ENCODE data around the gene DNAJC11.

Gene DNAJC11

DNA sequence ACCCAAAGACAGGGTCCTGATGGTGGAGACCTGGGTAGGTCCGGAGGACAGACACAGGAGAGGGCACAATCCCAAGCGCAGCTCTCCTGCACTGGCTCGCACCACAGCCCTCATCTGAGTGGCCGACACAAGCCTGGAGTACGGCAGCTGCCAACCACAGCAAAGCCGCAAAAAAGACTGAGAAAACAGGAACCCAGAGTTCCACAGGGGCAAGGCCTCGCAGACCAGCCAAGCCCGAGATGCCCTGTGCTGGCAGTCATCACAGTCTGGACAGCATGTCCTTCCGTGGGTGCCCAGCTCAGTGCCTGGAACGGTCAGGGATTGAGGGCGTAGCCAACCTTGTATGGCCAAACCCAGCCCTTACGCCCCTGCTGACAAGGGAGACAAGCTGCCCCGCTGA lies 110.4 kb downstream of the DNAJC11 start:
- Histone ChIP-seq H3K9ac (ENCODE audit: low read length) (no peak overlapping the region), H3K27ac (ENCODE audit: low read length) (no peak overlapping the region), H3K9me3 (ENCODE audit: insufficient read depth, low read length) (no peaks in the 10 kb centered on the region), H2AFZ (ENCODE audit: low read depth, low read length) (no peak overlapping the region), H3K36me3 (replicated peaks; ENCODE audit: low read depth, low read length) (peaks cover 6% of the 10 kb centered on the region), H3K4me3 (ENCODE audit: low read length) (no peak overlapping the region), H3K4me1 (ENCODE audit: low read length) (no peaks in the 10 kb centered on the region), H3K4me2 (ENCODE audit: low read length) (no peak overlapping the region), H3K27me3 (ENCODE audit: low read depth, low read length) (no peaks in the 10 kb centered on the region), H4K20me1 (ENCODE audit: insufficient read depth, low read length) (no peaks in the 10 kb centered on the region), H3K79me2 (ENCODE audit: low read length) (peaks cover 5% of the 10 kb centered on the region; the same call in 1 of the 2 replicates)
- TF ChIP-seq EZH2phosphoT487 (IDR thresholded peaks at IDR 0.05; ENCODE audit: low read depth) (no peak), CTCF (IDR thresholded peaks at IDR 0.05; ENCODE audit: low read depth, low read length) (no peak)

GRCh38 chr1:6590046-6590445 lies 111.6 kb downstream of the DNAJC11 start:
- Histone ChIP-seq H3K9me3 (ENCODE audit: insufficient read depth, low read length) (no peaks in the 10 kb centered on the region), H4K20me1 (ENCODE audit: insufficient read depth, low read length) (no peaks in the 10 kb centered on the region), H3K36me3 (replicated peaks; ENCODE audit: low read depth, low read length) (peaks cover 6% of the 10 kb centered on the region), H3K27me3 (ENCODE audit: low read depth, low read length) (no peaks in the 10 kb centered on the region), H3K79me2 (ENCODE audit: low read length) (no peaks in the 10 kb centered on the region), H3K4me3 (ENCODE audit: low read length) (no peak overlapping the region), H3K4me2 (ENCODE audit: low read length) (no peak overlapping the region), H3K9ac (ENCODE audit: low read length) (no peak overlapping the region), H3K27ac (ENCODE audit: low read length) (no peak overlapping the region), H2AFZ (ENCODE audit: low read depth, low read length) (no peak overlapping the region), H3K4me1 (ENCODE audit: low read length) (no peaks in the 10 kb centered on the region)
- TF ChIP-seq EZH2phosphoT487 (IDR thresholded peaks at IDR 0.05; ENCODE audit: low read depth) (no peak), CTCF (IDR thresholded peaks at IDR 0.05; ENCODE audit: low read depth, low read length) (no peak)

GRCh38 chr1:6588893-6589520 lies 112.6 kb downstream of the DNAJC11 start:
- Histone ChIP-seq H3K36me3 (replicated peaks; ENCODE audit: low read depth, low read length) (peaks cover 6% of the 10 kb centered on the region), H3K4me1 (ENCODE audit: low read length) (no peaks in the 10 kb centered on the region)
- TF ChIP-seq EZH2phosphoT487 (IDR thresholded peaks at IDR 0.05; ENCODE audit: low read depth) (no peak), CTCF (IDR thresholded peaks at IDR 0.05; ENCODE audit: low read depth, low read length) (no peak)

GRCh38 chr1:6588128-6588892 lies 113.3 kb downstream of the DNAJC11 start:
- peaks cover 6% of the 10 kb centered on the region for H3K36me3 ChIP-seq (replicated peaks; ENCODE audit: low read depth, low read length)
- no peak overlapping the region for H3K9ac ChIP-seq (ENCODE audit: low read length)
- no peak overlapping the region for H2AFZ ChIP-seq (ENCODE audit: low read depth, low read length)
- H3K79me2 ChIP-seq (ENCODE audit: low read length): no peaks in the 10 kb centered on the region
- H3K4me1 ChIP-seq (ENCODE audit: low read length): no peaks in the 10 kb centered on the region
- TF ChIP-seq EZH2phosphoT487 (IDR thresholded peaks at IDR 0.05; ENCODE audit: low read depth) (no peak), CTCF (IDR thresholded peaks at IDR 0.05; ENCODE audit: low read depth, low read length) (no peak)
- no peak overlapping the region for H3K27ac ChIP-seq (ENCODE audit: low read length)
- no peaks in the 10 kb centered on the region for H3K27me3 ChIP-seq (ENCODE audit: low read depth, low read length)
- no peaks in the 10 kb centered on the region for H4K20me1 ChIP-seq (ENCODE audit: insufficient read depth, low read length)
- H3K9me3 ChIP-seq (ENCODE audit: insufficient read depth, low read length): no peaks in the 10 kb centered on the region
- H3K4me2 ChIP-seq (ENCODE audit: low read length): no peak overlapping the region
- H3K4me3 ChIP-seq (ENCODE audit: low read length): no peak overlapping the region

More at GRCh38 chr1:6588893-6589520, 112.6 kb downstream of the DNAJC11 start:
- H3K9me3 ChIP-seq (ENCODE audit: insufficient read depth, low read length): no peaks in the 10 kb centered on the region
- no peak overlapping the region for H3K27ac ChIP-seq (ENCODE audit: low read length)
- H3K79me2 ChIP-seq (ENCODE audit: low read length): no peaks in the 10 kb centered on the region
- no peak overlapping the region for H3K4me3 ChIP-seq (ENCODE audit: low read length)
- H3K4me2 ChIP-seq (ENCODE audit: low read length): no peak overlapping the region
- no peak overlapping the region for H2AFZ ChIP-seq (ENCODE audit: low read depth, low read length)
- no peaks in the 10 kb centered on the region for H4K20me1 ChIP-seq (ENCODE audit: insufficient read depth, low read length)
- H3K27me3 ChIP-seq (ENCODE audit: low read depth, low read length): no peaks in the 10 kb centered on the region
- H3K9ac ChIP-seq (ENCODE audit: low read length): no peak overlapping the region
